ENCODE measurements around the gene CHST6.
"Not testable (repeated sequence)": the region's sequence is repeated elsewhere in the genome, so short reads cannot be mapped to it uniquely, and the experiment has no call there.

The CHST6 gene

DNA sequence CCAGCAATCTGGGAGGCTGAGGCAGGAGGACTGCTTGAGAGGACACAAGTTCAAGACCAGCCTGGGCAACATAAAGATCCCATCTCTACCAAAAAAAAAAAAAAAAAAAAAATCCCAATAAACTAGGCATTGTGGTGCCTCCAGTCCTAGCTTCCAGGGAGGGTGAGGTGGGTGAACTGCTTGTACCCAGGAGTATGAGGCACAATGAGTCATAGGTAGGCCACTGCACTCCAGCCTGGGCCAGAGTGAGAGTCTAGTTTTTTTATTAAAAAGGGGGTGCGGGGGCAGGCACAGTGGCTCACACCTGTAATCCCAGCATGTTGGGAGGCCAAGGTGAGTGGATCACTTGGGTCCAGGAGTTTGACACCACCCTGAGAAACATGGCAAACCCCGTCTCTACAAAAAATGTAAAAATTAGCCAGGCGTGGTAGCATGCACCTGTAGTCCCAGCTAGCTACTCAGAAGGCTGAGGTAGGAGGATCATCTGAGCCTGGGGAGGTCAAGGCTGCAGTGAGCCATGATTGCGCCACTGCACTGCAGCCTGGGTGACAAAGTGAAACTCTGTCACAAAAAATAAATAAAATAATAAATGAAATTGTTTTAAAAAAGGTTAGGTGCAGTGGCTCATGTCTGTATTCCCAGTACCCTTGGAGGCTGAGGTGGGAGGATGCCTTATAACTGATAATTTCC, 7.8 kb upstream of the CHST6 start:
- DNase-seq (ENCODE audit: low read depth): no peak

DNA sequence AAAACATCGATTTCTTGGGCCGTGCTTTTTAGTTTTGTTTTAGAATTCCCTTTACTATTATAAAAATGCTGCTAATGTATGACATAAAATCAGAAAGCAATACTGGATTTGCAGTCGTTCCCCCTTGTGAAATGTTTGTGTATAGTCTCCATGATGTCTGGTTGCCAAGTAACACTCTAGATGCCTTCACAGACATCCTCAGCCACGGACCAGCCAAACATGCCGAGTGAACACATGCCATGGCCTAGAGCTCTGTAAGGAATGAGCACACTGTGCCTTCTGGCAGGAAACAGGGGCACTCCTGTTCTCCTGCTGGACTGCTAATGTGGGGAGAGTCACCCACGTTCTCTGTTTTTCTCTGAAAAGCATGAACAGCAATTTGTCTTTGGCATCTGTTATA, 6.6 kb upstream of the CHST6 start:
- DNase-seq (ENCODE audit: low read depth): not testable (repeated sequence)

GRCh38 chr16:75501359-75501758, 6.1 kb upstream of the CHST6 start:
- DNase-seq (ENCODE audit: low read depth): no peak

DNA sequence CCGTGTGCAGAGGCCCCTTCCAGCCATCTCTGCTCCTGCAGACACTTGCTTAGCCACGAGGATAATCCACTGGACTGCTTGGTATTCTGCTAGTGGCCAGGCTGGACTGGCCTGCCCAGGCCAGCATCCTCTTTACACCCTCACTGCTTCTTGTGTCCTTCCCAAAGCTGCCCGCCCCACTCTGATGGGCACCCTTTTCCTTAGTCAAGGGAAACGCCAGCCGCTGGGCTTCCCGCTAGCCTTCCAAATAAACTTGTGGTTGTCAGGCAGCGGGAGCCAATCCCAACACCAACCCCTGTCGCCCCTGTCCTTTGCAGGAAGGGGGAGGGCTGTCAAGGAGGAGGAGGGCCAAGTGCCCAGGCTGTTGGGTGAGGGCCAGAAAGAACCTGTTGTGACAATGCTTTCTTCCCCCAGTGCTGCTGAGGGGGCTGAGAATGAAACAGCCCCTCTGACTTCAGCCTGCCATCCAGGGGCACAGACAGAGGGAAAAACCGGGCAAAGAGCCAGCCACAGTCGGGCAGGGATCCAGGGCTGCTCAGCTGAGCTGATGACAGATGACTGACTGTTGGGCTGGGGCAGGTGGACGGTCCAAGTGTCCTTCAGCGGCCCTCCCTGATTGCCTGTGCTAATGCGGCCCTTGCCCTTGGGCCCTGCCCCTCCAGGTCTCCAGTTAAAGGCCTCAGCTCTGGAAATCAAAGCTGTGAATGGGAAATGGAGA, 3.5 kb upstream of the CHST6 start:
- DNase-seq (ENCODE audit: low read depth): not testable (repeated sequence)

- no peak for DNase-seq (ENCODE audit: low read depth)
Measured at GRCh38 chr16:75497558-75497957, 2.3 kb upstream of the CHST6 start.

DNA sequence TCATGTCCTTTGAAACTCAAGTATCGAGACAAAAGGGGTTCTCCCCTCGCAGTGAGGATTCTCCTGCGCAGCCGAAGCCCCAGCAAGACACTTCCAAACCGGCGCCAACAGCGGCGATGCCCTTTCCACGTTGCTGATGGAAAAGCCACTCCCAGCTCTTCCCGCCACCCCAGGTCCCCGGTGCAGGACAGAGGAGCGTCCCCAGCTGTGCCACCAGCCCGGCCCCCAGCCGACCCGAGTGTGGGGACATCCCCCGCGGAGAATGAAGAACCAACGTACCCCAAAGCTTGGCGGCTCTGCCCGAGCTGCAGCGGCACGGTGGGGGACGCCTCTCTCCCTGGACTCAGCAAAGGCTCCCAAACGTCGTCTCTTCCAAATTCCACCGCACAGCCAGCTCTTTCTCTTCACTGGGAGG, 573 bp downstream of the CHST6 start:
- DNase-seq (ENCODE audit: low read depth): no peak

- no peak for DNase-seq (ENCODE audit: low read depth)
Measured at GRCh38 chr16:75494184-75494583, 1.1 kb downstream of the CHST6 start.

DNA sequence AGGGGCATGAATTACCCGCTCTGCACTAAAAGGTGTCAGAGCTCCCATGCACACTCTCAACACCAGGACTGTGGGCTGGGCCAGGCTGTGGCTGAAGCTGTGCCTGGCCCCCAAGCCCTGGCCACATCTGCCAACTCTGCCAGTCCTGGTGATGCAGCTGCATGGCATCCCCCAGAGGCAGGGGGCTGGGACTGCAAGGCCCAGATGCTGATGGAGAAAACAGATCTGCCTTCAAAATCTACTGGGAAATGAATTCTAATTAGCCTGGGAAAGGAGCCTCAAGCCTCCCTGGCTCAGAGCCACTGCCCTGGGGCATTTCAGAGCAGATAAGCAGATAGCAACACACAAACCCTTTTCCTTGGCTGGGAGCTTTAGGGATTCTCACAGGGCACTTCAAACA, 3.4 kb downstream of the CHST6 start:
- DNase-seq (ENCODE audit: low read depth): no peak

GRCh38 chr16:75488322-75488721, 6.9 kb downstream of the CHST6 start:
- DNase-seq (ENCODE audit: low read depth): no peak

GRCh38 chr16:75486676-75487313, 8.4 kb downstream of the CHST6 start:
- no peak for DNase-seq (ENCODE audit: low read depth)

GRCh38 chr16:75486014-75486675, 9.1 kb downstream of the CHST6 start:
- DNase-seq (ENCODE audit: low read depth): no peak

- DNase-seq (ENCODE audit: low read depth): no peak
Measured at GRCh38 chr16:75485230-75486013, 9.8 kb downstream of the CHST6 start.

DNA sequence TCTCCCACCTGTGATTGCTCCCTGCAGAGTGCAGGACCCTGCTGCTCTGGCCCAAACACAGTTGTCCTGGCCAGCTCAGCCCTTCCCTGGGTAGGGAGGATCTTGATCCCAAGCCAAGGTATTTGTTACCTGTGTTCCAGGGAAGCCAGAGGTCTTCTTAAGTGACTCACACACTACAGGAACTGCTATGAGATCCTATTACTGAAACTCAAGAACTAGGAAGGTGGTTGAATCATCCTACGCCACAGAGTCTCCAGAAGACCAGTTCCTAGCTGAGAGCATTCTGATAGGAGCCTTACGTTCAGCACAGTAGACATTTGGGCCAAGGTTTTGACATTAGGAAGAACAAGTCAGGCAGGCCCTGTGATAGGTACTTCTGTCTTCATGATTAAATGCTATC, 12.0 kb downstream of the CHST6 start:
- DNase-seq (ENCODE audit: low read depth): no peak

DNA sequence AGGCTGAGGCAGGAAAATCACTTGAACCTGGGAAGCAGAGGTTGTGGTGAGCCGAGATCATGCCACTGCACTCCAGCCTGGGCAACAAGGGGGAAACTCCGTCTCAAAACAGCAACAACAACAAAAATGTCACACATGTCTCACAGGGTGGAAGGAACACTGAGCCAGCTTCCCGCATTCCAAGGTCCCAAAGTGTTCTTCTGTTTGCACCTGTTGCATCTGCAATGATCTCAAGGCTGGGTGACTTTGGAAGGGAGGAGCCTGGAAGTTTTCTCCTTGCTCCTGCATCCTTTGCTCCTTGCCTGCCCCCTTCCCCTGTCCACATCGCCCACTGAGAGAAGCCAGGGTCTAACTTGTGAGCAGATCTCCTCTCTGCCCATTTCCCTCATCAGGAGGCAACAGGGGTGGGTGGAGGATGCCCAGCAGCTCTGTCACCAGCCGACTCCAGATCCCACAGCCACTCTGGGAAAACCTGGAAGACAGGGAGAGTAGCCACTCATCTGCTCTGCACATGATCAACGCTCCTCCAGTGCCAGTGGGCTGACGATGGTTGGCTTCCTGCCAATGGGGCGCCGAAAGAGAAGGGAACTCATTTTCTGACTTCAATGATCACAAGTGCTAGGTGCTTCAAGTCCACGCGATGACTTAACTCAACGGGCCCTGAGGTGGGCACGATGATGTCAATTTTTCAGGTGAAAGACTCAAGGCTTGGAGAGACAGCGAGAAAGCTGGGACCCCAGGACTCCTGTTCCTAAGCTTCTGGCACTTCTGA, 12.6 kb downstream of the CHST6 start:
- DNase-seq (ENCODE audit: low read depth): no peak

DNA sequence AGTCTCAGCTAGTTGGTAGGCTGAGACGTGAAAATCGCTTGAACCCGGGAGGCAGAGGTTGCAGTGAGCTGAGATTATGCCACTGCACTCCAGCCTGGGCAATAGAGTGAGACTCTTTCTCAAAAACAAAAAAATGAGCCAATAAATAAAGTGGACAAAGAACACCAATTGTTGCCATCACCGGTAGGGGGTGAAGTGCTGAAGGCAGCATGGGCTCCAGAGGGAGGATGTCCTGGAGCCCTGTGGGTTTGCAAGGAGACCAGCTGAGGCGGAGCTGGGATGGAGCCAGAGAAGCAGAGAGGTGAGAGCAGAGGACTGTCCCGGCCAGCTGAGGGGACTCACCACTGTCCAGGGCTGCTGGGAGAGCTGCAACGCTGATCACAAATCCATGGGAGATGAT, 13.8 kb downstream of the CHST6 start:
- DNase-seq (ENCODE audit: low read depth): no peak

DNA sequence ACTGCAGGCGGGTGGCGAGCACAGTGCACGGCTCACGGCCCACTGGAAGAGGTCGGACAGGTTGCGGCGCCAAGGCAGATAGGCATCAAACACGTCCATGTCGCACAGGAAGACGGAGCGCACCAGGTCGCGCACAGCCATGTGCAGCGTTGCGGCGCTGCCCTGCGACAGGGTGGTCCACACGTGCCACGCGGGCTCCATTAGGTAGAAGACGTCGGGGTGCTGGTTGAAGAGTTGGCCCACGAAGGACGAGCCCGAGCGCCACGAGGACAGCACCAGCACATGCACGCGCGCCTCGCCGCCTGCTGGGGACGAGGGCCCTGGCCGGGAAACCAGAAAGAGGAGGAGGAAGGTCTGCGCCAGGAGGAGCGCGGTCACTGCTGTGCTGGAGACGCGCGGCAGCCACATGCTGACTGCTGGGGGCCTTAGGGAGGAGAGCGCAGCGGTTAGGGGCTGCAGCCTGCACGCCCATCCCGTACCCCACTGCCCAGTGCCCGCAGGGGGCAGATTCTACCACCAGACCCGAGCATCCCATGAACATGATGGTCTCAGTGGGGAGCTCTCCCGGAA, 15.7 kb downstream of the CHST6 start:
- no peak for DNase-seq (ENCODE audit: low read depth)

GRCh38 chr16:75478480-75479345, 16.5 kb downstream of the CHST6 start:
- no peak for DNase-seq (ENCODE audit: low read depth)

DNA sequence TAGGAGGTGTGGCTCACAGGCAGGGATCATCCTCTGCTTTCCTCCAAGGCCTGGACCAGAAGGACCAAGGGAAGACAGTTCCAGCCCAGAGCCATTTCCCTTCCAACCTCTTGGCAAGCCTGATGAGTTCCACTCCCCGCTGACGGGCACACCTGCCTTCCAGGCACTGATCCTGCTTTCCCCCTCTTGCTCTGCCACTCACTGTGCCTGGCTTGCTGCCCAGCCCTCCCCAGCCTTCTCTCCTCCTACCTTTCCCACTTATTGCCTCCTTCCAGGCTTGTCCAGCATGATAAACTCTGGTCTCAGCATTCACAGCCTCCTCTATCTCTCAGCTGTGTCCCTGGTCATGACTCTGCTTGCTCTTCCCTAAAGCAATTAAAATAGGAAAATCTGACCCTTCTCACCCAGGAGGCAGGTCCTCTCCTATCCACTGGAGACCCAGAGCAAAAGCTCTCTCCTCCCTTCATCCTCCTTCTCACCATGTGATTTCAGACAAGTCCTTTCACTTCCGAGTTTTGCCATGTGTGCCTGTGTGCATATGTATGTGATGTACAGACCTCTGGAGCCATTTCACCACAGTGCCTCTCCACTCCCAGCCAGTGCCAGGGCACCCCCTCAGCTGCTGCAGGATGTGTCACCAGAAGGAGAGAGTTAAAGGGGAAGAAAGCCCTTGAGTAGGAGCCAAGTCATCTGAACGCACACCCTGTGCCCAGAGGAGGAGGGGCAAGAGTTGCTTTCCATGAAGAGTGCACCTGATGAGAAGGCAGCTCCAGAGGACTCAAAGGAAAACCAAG, 17.4 kb downstream of the CHST6 start:
- DNase-seq (ENCODE audit: low read depth): no peak

- DNase-seq (ENCODE audit: low read depth): no peak
Measured at GRCh38 chr16:75476817-75477216, 18.4 kb downstream of the CHST6 start.
